HCT116 (cell line): ENCODE results near the gene PNPLA2.

ENCODE experiments used
- CEBPB ChIP-seq: IDR thresholded peaks from 2 replicates; pipeline ENCODE4 v1.6.1; 2012; ENCODE audit warnings: low read depth
- CTCF ChIP-seq, 3 experiments: fragments of 200-600 bp in 1 of 3; sonication (generic) in 1 of 3; IDR thresholded peaks in 2 of 3; conservative IDR thresholded peaks in 1 of 3; 2 replicates each; pipeline ENCODE4 v1.5.1; 2012 to 2017; ENCODE audit warnings: low read depth in 2 of 3, low read length in 2 of 3, antibody characterized with exemption in 1 of 3, borderline replicate concordance in 1 of 3, control low read depth in 1 of 3, mild to moderate bottlenecking in 1 of 3, mixed read lengths in 1 of 3, mixed run types in 1 of 3, moderate library complexity in 1 of 3; ENCODE audit not compliant: insufficient read depth in 1 of 3
- ELF1 ChIP-seq: IDR thresholded peaks from 2 replicates; pipeline ENCODE4 v1.6.1; 2012; ENCODE audit warnings: low read depth, borderline replicate concordance
- EZH2 ChIP-seq: fragments of 200-600 bp; sonication (generic); IDR thresholded peaks from 2 replicates; pipeline ENCODE4 v1.6.1; 2017; ENCODE audit warnings: antibody characterized with exemption, mixed run types
- POLR2A ChIP-seq: IDR thresholded peaks from 2 replicates; pipeline ENCODE4 v1.7.0; 2011; ENCODE audit warnings: borderline replicate concordance; ENCODE audit not compliant: insufficient read depth, insufficient read length; ENCODE audit errors: extremely low read depth
- POLR2AphosphoS5 ChIP-seq: IDR thresholded peaks from 2 replicates; pipeline ENCODE4 v1.6.1; 2011; ENCODE audit warnings: mild to moderate bottlenecking, low read depth, low read length, moderate library complexity
- RAD21 ChIP-seq: IDR thresholded peaks from 2 replicates; pipeline ENCODE4 v1.6.1; 2012; ENCODE audit warnings: low read depth, mild to moderate bottlenecking
- SIN3A ChIP-seq: IDR thresholded peaks from 2 replicates; pipeline ENCODE4 v1.6.1; 2012; ENCODE audit warnings: low read depth
- SP1 ChIP-seq: IDR thresholded peaks from 2 replicates; pipeline ENCODE4 v1.6.1; 2012; ENCODE audit warnings: low read depth
- TCF7L2 ChIP-seq: IDR thresholded peaks from 2 replicates; pipeline ENCODE4 v1.7.0; 2011; ENCODE audit warnings: borderline replicate concordance, inconsistent platforms; ENCODE audit not compliant: insufficient read depth, insufficient read length; ENCODE audit errors: extremely low read depth
- YY1 ChIP-seq: IDR thresholded peaks from 2 replicates; pipeline ENCODE4 v1.6.1; 2011; ENCODE audit warnings: low read length, low read depth, moderate library complexity, mild to moderate bottlenecking; ENCODE audit not compliant: insufficient replicate concordance; ENCODE audit errors: extremely low read depth
- ZFX ChIP-seq: fragments of 450-650 bp; IDR thresholded peaks from 2 replicates; pipeline ENCODE4 v1.6.1; 2017
- ZNF274 ChIP-seq: fragments of 200-500 bp; sonication (Bioruptor generic); IDR thresholded peaks from 2 replicates; pipeline ENCODE4 v1.6.1; 2014; ENCODE audit warnings: mild to moderate bottlenecking, low read depth, low read length, inconsistent platforms

GRCh38 chr11:825366-826226 lies 6.9 kb downstream of the PNPLA2 start:
- TF ChIP-seq CTCF (IDR thresholded peaks at IDR 0.05 in 2 of 3, conservative IDR thresholded peaks at IDR 0.05 in 1 of 3; ENCODE audit: borderline replicate concordance in 1 of 3, insufficient read depth in 1 of 3, low read depth in 2 of 3, low read length in 2 of 3): no peak
- no peak for TF ChIP-seq POLR2A
- TF ChIP-seq EZH2: no peak
- no peak for TF ChIP-seq SIN3A
- TF ChIP-seq POLR2AphosphoS5: no peak
- no peak for TF ChIP-seq CEBPB
- no peak for TF ChIP-seq ZFX
- TF ChIP-seq ZNF274: no peak
- TF ChIP-seq ELF1: no peak
- TF ChIP-seq RAD21: no peak
- TF ChIP-seq TCF7L2: no peak
- TF ChIP-seq YY1: no peak
- no peak for TF ChIP-seq SP1
